A549 (cell line): ENCODE measurements around the gene CLEC4M.

Experiments used
- CTCF ChIP-seq: fragments of >200 bp; sonication (Bioruptor Twin); formaldehyde crosslinking; IDR thresholded peaks from 3 replicates; pipeline ENCODE4 v1.5.1; 2016
- HDAC2 ChIP-seq: fragments of 200-600 bp; sonication (generic); IDR thresholded peaks from 2 replicates; pipeline ENCODE4 v1.6.1; 2016
- POLR2A ChIP-seq: IDR thresholded peaks from 2 replicates; pipeline ENCODE4 v1.6.1; 2012; ENCODE audit warnings: mild to moderate bottlenecking, low read length
- RAD21 ChIP-seq, 2 experiments: fragments of >200 bp in 1 of 2; sonication (Bioruptor Twin) in 1 of 2; formaldehyde crosslinking in 1 of 2; IDR thresholded peaks in 1 of 2; conservative IDR thresholded peaks in 1 of 2; 2 replicates in 1 of 2; 3 replicates in 1 of 2; pipeline ENCODE4 v1.6.1; 2012 to 2018; ENCODE audit warnings: inconsistent platforms in 1 of 2
- ZNF302 ChIP-seq: fragments of 250-450 bp; sonication (Bioruptor Pico); IDR thresholded peaks from 2 replicates; pipeline ENCODE4 v1.9.0; 2021; ENCODE audit warnings: inconsistent platforms, mild to moderate bottlenecking, moderate library complexity

GRCh38 chr19:7787602-7788177 is 24.6 kb downstream of the CLEC4M start:
- TF ChIP-seq HDAC2 (no peak), POLR2A (no peak), CTCF (no peak), ZNF302 (CRISPR knock-in tag) (no peak), RAD21 (conservative IDR thresholded peaks at IDR 0.05 in 1 of 2, IDR thresholded peaks at IDR 0.05 in 1 of 2) (no peak)
